GM12878 (cell line): Measurements from ENCODE around the gene SMIM35.

Source experiments
- CEBPB ChIP-seq, 2 experiments: fragments of 150-350 bp in 1 of 2; IDR thresholded peaks; 2 replicates each; pipeline ENCODE4 v1.6.1; 2012 to 2014; ENCODE audit warnings: low read depth in 2 of 2, low read length in 2 of 2, borderline replicate concordance in 1 of 2, inconsistent platforms in 1 of 2
- CREM ChIP-seq: IDR thresholded peaks from 2 replicates; pipeline ENCODE4 v1.6.1; 2014; ENCODE audit warnings: antibody characterized with exemption, low read depth
- FOXM1 ChIP-seq: IDR thresholded peaks from 2 replicates; pipeline ENCODE4 v1.6.1; 2012; ENCODE audit warnings: low read depth, mild to moderate bottlenecking, inconsistent platforms, low read length, moderate library complexity
- RAD21 ChIP-seq: IDR thresholded peaks from 2 replicates; pipeline ENCODE4 v1.6.1; 2011; ENCODE audit warnings: mild to moderate bottlenecking, low read depth, low read length, moderate library complexity; ENCODE audit not compliant: insufficient read depth
- SUZ12 ChIP-seq: fragments of 200-600 bp; sonication (generic); IDR thresholded peaks from one replicate; pipeline ENCODE4 v1.6.1; 2018; ENCODE audit warnings: antibody characterized with exemption, mild to moderate bottlenecking; ENCODE audit not compliant: unreplicated experiment
- TF ChIP-seq, protein P1 (sequence below), 3 experiments: IDR thresholded peaks in 2 of 3; conservative IDR thresholded peaks in 1 of 3; 2 replicates each; pipeline ENCODE4 v1.5.1; 2011; ENCODE audit warnings: low read depth in 3 of 3, low read length in 3 of 3, mild to moderate bottlenecking in 3 of 3, control low read depth in 2 of 3, moderate library complexity in 2 of 3, inconsistent platforms in 1 of 3, mixed read lengths in 1 of 3; ENCODE audit not compliant: control insufficient read depth in 2 of 3, insufficient read depth in 1 of 3; ENCODE audit errors: extremely low read depth in 1 of 3
- TF ChIP-seq, protein P2 (sequence below): IDR thresholded peaks from 2 replicates; pipeline ENCODE4 v1.6.1; 2012; ENCODE audit warnings: low read depth, low read length, improper control_type of control experiment
- TF ChIP-seq, protein P3 (sequence below): IDR thresholded peaks from 2 replicates; pipeline ENCODE4 v1.6.1; 2012; ENCODE audit warnings: low read depth, low read length, improper control_type of control experiment
- TF ChIP-seq, protein P4 (sequence below): IDR thresholded peaks from 2 replicates; pipeline ENCODE4 v1.6.1; 2012; ENCODE audit warnings: low read length, inconsistent platforms

DNA sequence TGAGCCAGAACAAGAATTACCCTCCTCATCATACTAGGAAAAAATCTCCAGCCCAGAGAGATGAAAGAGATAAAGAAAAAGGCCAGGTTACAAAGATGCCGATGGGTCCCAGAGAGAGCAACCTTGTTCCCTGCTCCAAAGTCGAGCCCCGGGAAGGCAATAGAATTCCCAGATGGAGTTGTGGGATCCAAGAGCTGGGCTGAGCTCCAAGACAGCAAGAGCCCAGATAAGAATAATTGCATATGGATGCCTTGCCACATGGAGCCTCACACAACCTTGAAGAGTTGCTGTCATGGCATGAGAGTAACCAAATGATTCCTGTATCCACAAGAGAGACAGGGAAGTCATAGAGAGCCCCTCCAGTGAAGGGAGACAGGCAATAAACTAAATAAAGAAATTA is 69.7 kb downstream of the SMIM35 start:
- TF ChIP-seq RAD21 (no peak), SUZ12 (no peak), CEBPB (IDR thresholded peaks at IDR 0.05; ENCODE audit: borderline replicate concordance in 1 of 2, low read depth in 2 of 2, low read length in 2 of 2) (no peak), FOXM1 (no peak), CREM (no peak)
- TF ChIP-seq, protein P1, sequence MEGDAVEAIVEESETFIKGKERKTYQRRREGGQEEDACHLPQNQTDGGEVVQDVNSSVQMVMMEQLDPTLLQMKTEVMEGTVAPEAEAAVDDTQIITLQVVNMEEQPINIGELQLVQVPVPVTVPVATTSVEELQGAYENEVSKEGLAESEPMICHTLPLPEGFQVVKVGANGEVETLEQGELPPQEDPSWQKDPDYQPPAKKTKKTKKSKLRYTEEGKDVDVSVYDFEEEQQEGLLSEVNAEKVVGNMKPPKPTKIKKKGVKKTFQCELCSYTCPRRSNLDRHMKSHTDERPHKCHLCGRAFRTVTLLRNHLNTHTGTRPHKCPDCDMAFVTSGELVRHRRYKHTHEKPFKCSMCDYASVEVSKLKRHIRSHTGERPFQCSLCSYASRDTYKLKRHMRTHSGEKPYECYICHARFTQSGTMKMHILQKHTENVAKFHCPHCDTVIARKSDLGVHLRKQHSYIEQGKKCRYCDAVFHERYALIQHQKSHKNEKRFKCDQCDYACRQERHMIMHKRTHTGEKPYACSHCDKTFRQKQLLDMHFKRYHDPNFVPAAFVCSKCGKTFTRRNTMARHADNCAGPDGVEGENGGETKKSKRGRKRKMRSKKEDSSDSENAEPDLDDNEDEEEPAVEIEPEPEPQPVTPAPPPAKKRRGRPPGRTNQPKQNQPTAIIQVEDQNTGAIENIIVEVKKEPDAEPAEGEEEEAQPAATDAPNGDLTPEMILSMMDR (IDR thresholded peaks at IDR 0.05 in 2 of 3, conservative IDR thresholded peaks at IDR 0.05 in 1 of 3; ENCODE audit: control insufficient read depth in 2 of 3, extremely low read depth in 1 of 3, insufficient read depth in 1 of 3, low read depth in 3 of 3, low read length in 3 of 3), result no peak
- TF ChIP-seq, protein P2, sequence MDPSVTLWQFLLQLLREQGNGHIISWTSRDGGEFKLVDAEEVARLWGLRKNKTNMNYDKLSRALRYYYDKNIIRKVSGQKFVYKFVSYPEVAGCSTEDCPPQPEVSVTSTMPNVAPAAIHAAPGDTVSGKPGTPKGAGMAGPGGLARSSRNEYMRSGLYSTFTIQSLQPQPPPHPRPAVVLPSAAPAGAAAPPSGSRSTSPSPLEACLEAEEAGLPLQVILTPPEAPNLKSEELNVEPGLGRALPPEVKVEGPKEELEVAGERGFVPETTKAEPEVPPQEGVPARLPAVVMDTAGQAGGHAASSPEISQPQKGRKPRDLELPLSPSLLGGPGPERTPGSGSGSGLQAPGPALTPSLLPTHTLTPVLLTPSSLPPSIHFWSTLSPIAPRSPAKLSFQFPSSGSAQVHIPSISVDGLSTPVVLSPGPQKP, result no peak
- TF ChIP-seq, protein P3, sequence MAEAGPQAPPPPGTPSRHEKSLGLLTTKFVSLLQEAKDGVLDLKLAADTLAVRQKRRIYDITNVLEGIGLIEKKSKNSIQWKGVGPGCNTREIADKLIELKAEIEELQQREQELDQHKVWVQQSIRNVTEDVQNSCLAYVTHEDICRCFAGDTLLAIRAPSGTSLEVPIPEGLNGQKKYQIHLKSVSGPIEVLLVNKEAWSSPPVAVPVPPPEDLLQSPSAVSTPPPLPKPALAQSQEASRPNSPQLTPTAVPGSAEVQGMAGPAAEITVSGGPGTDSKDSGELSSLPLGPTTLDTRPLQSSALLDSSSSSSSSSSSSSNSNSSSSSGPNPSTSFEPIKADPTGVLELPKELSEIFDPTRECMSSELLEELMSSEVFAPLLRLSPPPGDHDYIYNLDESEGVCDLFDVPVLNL, result no peak
- TF ChIP-seq, protein P4, sequence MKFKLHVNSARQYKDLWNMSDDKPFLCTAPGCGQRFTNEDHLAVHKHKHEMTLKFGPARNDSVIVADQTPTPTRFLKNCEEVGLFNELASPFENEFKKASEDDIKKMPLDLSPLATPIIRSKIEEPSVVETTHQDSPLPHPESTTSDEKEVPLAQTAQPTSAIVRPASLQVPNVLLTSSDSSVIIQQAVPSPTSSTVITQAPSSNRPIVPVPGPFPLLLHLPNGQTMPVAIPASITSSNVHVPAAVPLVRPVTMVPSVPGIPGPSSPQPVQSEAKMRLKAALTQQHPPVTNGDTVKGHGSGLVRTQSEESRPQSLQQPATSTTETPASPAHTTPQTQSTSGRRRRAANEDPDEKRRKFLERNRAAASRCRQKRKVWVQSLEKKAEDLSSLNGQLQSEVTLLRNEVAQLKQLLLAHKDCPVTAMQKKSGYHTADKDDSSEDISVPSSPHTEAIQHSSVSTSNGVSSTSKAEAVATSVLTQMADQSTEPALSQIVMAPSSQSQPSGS, result no peak
